HG03045 (cell line): ENCODE measurements around the gene WDR45B.

ENCODE experiments used
- ATAC-seq: cut with Tn5 transposase; IDR thresholded peaks from one replicate; pipeline ENCODE4 v1.9.1; 2021; ENCODE audit warnings: mild to moderate bottlenecking, moderate library complexity; ENCODE audit not compliant: unreplicated experiment

Gene WDR45B

DNA sequence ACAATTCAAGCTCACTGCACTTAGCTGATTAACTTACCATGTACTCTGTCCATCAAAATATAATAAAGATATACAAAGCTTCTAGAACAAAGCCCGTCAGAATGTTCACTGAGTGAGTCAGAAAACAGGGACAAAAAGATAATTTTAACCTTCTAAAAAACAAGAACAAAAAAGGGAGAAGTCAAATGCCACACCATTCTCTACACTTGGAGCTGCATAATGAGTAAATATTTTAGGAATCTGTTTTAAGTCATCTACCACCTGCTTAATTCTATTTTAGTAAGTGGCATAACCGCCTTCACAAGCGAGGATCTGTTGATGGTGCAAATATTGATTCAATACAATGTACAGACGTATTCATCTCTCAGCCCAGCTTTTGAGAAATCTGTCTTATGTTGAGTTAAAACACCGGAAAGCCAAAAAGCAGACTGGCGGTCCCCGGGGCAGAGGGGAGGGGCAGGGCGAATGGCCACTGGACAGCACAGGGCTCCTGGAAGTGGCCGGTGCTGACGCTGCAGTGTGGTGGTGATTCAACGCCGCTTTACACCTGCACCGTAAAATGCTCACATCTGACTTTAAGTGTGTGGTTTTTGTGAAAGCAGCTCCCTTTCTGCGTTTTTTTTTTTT lies 30.1 kb upstream of the WDR45B start:
- ATAC-seq, result no peak

GRCh38 chr17:82677353-82677925 lies 29.2 kb upstream of the WDR45B start:
- no peak for ATAC-seq

- no peak for ATAC-seq
Measured at GRCh38 chr17:82675476-82676245, 27.4 kb upstream of the WDR45B start.

- no peak for ATAC-seq
Measured at GRCh38 chr17:82674656-82675475, 26.6 kb upstream of the WDR45B start.

GRCh38 chr17:82670661-82671450 lies 22.6 kb upstream of the WDR45B start:
- no peak for ATAC-seq

DNA sequence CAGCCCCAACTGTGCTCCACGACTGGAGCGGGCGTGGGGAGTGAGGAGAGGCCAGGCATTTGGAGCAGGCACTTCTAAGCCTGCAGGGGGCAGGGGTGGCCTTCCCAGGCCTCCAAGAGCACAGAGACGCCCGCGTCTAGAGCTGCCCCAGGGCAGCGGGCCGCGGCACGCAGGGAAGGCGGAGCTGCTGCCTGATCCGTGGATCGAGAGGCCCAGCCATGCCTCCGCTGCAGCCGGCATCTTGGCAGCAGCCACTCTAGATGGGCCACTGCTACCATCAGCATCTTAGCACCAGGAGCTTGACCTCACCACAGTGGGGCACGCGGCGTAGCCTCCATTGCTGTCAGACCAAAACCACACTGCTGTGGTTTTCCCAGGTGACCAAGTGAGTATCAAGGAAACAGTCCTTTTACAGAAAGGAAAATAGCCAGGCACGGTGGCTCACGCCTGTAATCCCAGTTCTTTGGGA lies 20.4 kb upstream of the WDR45B start:
- no peak for ATAC-seq

DNA sequence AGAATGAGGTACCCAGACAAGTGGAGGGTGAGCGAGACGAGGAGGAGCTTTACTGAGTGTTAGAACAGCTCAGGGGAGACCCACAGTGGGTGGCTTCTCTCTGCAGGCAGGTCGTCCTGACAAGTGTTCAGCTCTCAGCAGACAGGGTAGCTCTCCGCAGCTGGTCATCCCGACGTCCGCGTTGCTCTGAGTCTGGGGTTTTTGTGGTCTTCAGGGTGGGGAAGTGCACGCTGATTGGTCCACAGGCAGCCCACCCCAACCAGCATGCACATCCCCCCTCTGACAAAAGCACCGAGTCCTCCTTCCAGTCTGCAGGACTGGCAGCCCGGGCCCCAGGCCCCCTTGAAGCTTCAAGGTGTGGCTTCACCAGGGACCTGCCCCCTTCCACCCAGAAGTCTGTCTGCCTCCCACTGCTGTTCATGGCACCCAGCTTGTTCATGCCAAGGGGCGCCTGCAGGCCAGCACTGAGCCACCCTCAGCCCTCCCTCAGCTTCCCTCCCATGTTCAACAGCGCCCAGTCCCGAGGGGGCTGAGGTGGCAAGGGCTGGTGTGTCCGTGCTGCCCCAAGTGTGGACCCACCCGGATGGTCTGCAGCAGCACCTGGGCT lies 19.9 kb upstream of the WDR45B start:
- no peak for ATAC-seq

- ATAC-seq, result no peak
Measured at GRCh38 chr17:82667668-82668000, 19.4 kb upstream of the WDR45B start.

DNA sequence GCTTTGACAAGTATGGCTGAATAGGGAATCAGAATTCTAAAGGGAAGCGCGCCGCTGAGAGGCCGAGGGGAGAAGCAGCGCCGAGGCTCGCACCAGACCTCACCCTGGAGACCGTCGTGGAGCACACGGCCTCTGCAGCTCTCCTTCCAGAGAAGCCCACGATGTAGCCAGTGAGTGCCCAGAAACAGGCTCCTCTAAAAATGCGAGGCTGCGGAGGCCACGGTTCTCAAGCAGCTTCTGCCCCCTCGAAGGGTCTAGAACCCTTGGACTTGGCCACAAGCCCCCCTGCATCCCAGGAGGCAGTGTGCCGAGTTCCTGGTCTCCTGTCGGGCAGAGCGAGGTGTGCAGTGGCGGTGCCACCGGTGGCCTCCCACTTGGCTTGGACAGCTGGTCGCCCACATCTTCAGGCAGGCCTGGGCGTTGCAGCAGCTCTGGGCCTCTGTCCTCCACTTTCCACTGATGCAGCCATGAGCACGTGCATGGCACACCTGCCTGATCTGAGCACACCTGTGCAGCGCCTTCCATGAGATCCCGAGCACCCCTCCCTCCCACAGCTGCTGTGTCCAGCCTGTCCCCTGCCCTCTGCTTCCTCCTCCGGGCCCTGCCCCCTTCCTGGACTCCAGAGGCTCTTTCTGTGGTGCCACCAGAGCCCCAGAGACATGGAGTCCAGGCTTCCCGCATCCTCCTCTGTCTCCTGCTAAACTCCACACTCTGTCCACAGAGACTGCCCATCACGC lies 18.9 kb upstream of the WDR45B start:
- no peak for ATAC-seq

DNA sequence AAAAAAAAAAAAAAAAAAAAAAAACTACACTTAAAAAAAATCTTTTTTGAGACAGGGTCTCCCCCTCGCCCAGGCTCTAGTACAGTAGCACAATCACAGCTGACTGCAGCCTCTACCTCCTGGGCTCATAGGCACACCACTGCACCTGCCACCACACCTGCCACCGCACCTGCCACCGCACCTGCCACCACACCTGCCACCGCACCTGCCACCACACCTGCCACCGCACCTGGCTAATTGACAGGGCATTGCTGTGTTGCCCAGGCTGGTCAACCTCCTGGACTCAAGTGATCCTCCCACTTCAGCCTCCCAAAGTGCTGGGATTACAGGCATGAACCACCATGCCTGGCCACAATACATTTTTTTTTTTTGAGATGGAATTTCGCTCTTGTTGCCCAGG lies 17.6 kb upstream of the WDR45B start:
- no peak for ATAC-seq

DNA sequence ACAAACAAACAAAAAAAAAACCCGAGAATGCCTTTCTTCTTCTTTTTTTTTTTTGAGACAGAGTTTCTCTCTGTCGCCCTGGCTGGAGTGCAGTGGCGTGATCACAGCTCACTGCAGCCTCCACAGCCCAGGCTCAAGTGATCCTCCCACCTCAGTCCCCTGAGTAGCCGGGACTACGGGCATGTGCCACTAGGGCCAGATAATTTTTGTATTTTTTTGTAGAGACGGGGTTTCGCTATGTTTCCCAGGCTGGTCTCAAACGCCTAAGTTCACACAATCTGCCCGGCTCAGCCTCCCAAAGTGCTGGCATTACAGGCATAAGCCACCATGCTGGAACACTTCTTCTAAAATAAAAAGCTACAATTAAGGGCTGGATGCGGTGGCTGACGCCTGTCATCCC lies 17.0 kb upstream of the WDR45B start:
- ATAC-seq, result no peak

- ATAC-seq, result no peak
Measured at GRCh38 chr17:82664701-82665182, 16.5 kb upstream of the WDR45B start.

GRCh38 chr17:82664276-82664575 lies 16.0 kb upstream of the WDR45B start:
- ATAC-seq, result no peak

DNA sequence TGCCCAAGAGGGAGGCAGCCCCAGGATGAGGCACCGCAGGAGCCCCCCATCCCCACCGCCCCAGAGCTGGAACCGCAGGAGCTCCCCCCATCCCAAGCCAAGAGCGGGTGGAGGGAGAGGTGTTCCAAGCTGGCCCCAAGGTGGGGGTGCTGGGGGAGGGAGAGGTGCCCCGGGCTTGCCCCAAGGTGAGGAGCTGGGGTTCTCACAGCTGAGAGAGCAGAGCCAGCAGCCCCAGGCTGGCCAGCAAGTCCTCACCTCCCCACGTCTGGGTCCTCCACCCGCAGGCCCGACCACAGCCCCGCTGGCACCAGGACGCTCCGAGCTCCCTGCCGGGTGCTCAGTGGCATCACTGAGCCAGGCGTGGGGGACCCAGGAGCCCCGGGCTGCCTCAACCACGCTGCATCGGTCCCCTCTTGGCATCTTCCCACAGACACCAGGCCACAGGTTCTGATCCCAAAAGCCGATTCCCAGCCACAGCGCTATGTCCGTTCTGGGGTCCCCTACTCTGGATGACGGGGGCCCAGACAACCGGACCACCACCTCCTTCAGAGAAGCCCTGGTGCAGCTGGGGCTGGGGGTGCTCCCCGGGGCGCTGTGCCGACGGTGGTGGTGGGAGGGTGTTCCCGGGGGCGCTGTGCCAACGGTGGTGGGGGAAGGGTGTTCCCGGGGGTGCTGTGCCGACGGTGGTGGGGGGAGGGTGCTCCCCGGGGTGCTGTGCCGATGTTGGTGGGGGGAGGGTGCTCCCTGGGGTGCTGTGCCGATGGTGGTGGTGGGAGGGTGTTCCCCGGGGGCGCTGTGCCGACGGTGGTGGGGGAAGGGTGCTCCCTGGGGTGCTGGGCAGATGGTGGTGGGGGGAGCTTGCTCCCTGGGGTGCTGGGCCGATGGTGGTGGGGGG lies 15.4 kb upstream of the WDR45B start:
- ATAC-seq, result no peak

- no peak for ATAC-seq
Measured at GRCh38 chr17:82662711-82663261, 14.5 kb upstream of the WDR45B start.

DNA sequence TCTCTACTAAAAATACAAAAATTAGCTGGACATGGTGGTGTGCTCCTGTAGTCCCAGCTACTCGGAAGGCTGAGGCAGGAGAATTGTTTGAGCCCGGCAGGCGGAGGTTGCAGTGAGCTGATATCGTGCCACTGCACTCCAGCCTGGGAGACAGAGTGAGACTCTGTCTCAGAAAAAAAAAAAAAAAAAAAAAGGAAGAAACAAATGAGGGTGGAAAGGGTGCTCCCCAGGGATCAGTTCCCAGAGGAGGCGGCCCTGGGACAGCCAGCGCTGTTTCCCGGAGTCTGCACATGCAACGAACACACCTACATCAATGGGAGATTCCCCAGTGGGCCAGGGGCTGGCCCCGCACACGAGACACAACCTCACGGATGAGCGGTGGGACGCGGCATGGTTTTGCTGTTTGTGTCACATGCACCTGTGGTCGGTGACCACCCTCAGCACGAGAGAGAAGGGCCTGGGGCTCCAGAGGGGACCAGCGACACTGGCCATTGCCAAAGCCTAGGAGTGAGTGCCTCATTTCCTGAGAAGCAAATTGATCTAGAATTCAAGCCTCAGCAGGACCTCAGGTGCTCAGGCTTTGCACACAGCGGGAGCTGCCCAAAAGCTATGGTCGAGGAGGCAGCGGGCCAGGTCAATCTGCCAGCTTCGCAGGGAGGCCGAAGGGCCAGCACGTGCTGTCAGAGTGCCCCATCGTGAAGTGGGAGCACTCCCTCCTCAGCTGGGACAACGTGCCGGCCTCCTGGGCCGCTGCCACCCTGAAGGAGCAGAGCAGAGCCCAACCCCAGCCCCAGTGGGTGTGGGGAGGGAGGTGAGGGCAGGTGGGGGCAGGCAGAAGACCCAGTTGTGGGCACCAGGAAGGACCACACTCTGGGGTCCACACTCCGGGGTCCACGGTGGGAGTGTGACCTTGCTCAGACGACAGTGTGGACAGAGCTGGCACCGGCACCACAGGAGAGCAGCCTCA lies 13.8 kb upstream of the WDR45B start:
- no peak for ATAC-seq

DNA sequence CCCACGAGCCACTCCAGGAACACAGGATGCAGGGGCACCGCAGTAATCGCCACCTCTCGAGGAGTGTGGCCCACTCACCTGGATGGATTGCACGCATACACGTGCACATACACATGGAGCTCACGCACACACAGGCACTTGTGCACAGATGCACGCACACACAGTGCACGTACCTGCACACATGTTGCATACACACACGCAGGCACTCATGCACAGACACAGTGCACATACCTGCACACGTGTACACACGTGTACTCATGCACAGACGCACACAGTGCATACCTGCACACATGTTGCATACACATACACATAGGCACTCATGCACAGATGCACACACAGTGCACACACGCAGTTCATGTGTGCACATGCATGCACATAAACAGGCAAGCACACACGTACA lies 11.6 kb upstream of the WDR45B start:
- no peak for ATAC-seq
